Stimulated activated CD4-positive, alpha-beta T cell treated with anti-CD3 and anti-CD28 coated beads, Interleukin-12 subunit alpha, Interleukin-12 subunit beta, amount 100 ng/mL, for 24 hours (primary cell): ENCODE data around the gene RPL15.
"Not testable (repeated sequence)": the region's sequence is repeated elsewhere in the genome, so short reads cannot be mapped to it uniquely, and the experiment has no call there.

Source experiments
- DNase-seq, 2 experiments: peaks; one replicate each; pipeline ENCODE4 v3.0.0-alpha.2; 2020; ENCODE audit warnings: low read depth in 2 of 2

RPL15 gene

DNA sequence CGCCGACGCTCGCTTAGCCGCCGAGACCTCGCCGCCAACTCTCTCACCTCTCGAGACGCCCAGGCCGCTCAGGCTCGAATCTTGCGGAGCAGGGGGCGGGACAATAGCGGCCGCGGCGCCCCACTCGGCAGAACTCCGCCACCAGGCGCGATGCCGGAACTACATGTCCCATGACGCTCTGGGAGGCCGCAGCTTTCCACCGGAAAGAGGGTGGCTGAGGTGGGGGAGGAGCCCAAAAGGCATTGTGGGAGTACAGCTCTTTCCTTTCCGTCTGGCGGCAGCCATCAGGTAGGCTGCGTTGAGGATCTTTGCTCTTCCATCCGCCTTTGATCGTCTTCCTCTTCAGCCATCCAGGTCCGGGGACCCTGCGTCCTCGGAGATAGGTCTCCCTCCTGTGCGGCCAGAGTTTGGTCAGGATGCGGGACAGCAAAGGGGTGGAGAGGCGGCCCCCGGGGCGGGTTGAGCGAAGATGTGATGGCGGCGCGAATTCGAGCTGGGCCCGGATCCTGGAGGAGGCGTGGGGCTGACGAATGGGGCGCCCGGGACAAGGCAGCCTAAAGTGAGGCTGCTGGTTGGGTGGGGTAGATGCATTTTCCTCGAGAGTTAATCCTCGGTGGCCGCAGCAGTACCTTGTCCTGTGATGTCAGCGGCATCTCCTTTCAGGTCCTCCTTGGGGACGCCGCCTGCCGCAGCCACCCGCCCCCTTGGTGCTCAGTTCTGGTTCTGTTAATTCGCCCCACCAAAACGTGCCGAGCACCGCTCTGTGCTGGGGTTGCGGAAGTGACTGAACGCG is at the start of gene RPL15, which contains the start of gene NKIRAS1:
Gene RPL15, plus strand, starts transcription at position 247 of the 793 bp plus-strand sequence. CDS start 728 bp downstream, outside the sequence.
Gene NKIRAS1, minus strand, starts transcription at position 105 of the 793 bp plus-strand sequence. CDS start 6,086 bp downstream, outside the sequence.
- DNase-seq, result peak; percentile 94 to 95

DNA sequence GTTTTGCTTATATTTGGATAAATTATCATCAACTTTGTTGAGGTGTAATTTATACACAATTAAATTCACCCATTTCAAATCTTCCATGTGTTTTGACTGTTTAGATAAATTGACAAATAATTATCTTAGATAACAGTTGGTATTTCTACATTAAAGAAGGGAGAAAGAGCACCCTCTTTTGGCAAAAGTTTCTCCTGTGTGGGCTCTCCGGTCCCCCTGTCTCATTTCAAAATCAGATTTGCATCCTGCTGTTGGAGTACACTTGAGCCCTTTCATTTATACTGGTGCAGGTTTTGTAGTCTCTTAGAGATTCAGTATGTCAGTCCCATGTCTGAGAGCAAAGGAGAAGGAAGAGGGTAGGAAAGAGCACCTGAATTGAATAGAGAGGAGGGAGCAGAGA is 49.5 kb upstream of the RPL15 start:
- no peak for DNase-seq

DNA sequence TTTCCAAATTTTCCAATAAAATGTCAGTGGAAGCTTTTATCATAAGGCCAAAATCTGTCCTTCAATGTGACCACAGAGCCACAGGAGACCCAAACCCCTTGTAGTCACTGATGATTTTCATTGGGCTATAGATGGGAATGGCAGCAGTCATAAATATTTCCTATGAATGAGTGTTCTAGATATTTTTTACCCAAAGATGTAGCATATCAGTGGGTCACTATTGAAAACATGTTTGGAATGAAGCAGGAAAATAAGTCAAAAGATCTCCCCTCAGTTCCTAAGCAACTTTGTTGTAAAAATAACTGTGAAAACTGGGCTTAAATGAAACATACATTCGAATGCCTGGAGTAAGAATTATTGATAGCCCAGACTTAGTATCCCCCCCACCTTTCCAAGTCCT is 49.1 kb upstream of the RPL15 start:
- no peak for DNase-seq

DNA sequence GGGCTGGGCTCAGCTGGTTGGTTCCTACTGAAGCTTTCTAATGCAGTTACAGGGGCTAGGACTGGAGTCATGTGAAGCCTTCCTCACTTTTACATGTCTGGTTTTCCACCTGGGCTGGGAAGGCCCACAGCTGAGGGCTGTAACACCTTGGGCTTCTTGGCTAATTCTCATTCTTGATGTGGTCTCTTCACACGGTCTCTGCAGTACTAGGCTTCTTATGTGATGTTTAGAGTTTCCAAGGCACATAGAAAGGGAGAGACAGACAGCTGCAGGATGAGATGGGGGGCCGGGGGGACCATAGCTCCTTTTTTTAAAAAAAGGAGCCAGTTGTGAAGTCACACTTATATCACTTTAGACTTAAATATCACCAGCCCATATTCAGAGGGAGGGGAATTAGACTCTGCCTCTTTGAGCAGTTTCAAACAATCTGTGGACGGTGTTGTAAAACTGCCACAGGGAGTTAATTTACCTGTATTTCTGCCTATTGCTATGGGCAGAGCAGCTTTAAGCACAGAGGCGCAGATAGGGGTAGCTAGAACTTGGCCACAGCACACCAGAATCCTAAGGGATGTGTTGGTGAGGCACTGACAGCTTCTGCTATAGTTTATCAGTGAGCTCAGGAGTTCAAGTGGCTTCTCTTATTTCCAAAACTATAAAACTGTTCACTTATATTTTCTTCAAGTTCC is 46.8 kb upstream of the RPL15 start:
- DNase-seq, result no peak

DNA sequence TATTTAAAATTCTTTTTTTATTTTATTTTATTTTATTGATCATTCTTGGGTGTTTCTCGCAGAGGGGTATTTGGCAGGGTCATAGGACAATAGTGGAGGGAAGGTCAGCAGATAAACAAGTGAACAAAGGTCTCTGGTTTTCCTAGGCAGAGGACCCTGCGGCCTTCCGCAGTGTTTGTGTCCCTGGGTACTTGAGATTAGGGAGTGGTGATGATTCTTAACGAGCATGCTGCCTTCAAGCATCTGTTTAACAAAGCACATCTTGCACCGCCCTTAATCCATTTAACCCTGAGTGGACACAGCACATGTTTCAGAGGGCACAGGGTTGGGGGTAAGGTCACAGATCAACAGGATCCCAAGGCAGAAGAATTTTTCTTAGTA is 46.3 kb upstream of the RPL15 start:
- DNase-seq, result not testable (repeated sequence)

DNA sequence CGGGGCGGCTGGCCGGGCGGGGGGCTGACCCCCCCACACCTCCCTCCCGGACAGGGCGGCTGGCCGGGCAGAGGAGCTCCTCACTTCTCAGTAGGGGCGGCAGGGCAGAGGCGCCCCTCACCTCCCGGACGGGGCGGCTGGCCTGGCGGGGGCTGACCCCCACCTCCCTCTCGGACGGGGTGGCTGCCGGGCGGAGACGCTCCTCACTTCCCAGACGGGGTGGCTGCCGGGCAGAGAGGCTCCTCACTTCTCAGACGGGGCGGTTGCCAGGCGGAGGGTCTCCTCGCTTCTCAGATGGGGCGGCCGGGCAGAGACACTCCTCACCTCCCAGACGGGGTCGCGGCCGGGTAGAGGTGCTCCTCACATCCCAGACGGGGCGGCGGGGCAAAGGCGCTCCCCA is 45.6 kb upstream of the RPL15 start:
- not testable (repeated sequence) for DNase-seq

DNA sequence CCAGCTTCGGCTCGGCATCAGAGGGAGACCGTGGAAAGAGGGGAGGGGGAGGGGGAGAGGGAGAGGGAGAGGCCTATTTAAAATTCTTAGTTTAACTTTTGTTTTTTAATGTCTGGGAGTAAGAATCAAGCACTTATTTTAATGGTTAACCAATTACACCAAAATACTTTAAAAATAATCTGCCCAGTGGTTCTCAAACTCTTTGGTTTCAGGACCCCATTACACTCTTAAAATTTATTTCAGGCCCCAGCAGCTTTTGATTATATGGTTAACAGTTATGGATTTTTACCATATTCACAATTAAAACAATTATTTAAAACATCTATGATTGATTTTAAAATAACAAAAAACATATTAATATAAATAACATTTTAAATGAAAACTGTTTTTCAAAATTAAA is 44.6 kb upstream of the RPL15 start:
- no peak for DNase-seq

DNA sequence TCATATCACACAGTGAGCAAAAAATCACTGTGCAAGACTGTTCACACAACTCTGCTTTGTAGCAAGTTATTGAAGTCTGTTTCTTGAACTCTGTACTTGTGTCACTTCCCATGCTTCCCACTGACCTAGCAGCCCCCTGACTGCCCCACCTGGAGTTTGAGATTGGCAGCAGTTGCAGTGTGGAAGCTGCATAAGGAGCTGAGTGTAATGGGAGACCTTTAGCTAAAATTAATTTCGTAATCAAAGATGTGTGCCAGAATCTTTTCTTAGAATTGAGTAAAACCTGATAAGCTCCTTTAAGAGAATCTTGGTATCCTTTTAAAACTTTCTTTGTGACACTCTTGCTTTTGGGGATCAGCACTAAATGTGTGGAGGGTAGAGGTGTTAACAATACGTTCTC is 43.0 kb upstream of the RPL15 start:
- no peak for DNase-seq

DNA sequence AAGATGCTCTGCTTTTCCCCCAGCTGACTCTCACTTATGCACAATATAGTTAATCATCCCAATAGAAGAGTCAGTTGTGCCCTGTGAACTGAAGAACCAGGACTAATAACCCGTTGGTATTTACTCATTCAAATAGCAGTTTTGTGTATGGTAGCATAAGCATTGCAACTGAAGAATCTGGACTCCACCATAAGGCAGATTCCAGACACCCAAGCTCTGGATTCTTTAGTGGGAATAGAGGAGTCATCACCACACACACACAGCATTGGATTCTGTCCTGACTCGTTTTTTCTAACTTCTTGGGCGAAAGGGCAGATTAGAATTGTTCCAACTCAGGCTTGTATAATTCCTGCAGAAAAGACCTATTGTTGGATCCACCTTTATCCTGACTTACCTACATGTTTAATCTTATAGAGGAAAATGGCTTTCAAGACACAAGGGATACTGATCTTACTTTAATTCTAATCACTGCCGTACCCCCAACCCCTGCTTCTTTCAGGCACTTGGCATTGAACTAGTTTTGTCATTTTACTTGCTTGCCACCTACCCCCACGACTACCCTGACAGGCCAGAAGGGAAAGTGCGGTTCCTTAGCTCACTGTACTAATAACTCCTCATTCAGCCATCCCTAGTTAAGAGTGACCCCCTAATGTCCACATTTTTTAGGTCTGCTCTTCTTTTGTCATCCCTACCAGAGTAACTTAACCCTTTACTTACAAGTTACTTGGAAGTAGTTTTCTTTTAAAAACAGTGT is 42.4 kb upstream of the RPL15 start:
- DNase-seq, result no peak

DNA sequence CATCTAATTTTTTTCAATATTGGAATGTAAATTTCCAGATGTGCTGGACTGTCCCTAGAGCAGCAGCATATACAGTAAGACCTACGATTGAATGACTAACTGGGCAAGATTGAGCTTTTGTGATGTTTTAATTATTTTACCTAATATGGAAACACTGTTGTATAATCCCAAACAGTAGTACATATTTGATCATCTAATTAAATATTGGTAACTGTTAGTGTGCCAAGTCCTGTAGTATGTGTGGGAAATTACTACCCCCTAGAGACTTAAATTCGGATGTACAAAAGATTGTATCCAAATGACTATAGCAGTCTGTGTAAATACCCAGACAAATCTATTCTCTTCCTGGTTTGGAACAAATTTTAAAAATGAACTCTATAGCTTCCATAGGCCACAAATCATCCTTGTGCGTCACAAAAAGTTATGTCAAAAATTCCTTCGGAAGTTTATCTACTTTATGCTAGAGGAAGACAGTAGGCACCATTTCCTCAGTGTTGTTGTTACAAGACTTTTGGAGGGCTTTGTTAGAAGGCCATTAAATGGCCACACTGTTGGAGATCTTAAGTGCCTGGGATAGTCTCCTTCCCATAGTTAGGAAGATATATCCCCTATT is 41.7 kb upstream of the RPL15 start:
- no peak for DNase-seq

DNA sequence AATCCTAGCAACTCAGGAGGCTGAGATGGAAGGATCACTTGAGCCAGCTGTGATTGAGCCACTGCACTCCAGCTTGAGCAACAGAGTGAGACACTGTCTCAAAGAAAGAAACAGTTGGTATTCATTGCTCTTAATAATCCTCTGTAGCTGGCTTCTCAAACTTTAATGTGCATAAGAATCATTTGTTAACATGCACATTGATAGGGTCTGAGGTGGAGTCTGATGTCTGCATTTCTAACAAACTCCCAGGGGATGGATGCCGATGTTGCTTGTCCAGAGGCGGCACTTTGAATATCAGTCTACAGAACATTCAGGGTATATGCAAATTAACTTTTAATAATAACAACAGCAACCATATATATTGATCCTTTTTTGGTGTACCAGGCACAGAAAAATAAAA is 40.0 kb upstream of the RPL15 start:
- no peak for DNase-seq

DNA sequence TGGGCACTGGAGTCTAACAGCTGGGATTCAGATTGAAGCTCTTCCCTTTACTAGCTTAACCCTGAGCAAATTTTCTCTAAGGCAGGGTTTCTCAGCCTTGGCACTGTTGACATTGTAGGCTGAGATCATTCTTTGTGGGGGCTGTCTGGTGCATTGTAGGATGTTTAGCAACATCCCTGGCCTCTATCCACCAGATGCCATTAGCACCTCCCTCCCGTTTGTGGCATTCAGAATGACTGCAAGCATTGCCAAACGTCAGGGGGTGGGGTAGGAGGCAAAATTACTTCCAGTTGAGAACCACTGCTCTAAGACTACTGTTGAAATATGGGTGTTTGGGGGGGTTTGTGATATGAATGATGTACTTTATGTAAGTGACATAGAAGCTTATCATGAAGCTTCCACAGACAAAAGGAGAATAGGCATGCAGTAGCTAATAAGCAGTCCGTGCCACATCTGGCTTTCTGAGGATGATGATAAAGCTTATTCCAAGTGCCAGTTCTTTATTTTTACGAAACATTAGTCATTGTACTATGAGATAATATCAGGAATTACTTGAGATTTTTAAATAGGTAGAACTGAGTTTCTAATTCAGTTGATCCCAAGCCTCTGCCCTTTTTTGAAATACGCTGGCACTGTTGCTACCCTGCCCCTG is 39.5 kb upstream of the RPL15 start:
- DNase-seq, result no peak

DNA sequence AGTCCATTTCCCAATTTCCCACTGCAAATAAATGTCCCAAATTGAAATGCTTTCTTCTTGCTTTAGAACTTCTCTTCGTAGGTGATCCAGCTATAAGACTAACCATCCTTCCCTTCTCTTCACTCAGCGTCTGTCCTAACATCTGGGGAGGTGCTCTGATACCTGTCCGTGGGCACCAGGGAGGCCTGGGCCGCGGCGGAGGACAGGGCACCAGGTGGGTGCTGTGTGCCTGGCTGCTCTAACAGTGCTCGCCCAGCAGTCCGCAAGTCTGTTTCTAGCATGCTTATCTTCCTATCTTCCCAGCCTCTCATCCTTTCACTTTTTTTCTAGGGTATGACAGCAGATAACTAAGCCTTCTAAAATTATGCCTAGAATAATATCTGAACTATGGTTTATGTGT is 37.4 kb upstream of the RPL15 start:
- DNase-seq, result no peak

DNA sequence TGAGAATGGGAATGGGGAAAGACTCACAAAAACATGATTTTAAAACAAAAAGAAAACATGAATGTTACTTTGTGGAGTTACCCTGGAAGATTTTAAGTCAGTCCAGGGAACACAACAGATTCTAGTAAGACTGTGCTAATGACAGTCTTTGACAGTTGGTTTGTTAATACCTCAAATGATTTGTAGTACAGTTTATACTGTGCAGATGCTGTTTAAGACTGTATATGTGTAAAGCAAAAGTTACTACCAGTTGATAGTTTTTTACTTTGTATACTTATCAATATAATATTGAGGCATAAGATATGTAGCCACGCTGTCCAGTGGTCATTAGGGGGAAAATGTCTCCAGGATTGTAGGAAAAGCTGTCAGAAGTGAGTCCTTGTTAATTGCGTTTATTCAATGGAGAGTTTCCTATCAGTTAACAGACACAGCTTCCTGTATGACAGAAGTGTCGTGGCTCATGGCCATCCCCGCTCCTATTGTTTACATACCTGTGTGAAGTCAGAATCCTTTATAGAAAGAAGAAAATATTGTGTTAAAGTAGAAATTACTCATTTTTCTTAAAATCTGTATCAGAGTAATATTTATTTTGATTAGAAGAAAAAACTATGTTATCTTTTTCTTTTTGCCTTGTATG is 36.1 kb upstream of the RPL15 start:
- no peak for DNase-seq

DNA sequence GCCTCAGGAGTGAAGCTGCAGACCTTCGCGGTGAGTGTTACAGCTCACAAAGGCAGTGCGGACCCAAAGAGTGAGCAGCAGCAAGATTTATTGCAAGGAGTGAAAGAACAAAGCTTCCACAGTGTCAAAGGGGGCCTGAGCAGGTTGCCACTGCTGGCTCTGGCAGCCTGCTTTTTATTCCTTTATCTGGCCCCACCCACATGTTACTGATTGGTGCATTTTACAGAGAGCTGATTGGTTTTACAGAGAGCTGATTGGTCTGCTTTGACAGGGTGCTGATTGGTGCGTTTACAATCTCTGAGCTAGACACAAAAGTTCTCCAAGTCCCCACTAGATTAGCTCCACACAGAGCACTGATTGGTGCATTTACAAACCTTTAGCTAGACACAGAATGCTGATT is 34.9 kb upstream of the RPL15 start:
- not testable (repeated sequence) for DNase-seq

DNA sequence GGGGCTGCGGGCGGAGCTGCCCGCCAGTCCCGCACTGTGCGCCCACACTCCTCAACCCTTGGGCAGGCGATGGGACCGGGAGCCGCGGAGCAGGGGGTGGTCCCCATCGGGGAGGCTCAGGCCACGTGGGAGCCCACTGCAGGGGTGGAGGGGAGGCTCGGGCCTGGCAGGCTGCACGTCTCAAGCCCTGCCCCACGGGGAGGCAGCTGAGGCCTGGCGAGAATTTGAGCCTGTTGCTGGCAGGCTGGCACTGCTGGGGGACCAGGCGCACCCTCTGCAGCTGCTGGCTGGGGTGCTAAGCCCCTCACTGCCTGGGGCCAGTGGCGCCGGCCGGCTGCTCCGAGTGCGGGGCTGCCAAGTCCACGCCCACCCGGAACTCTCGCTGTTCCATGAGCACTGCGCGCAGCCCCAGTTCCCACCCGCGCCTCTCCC is 34.4 kb upstream of the RPL15 start:
- no peak for DNase-seq

DNA sequence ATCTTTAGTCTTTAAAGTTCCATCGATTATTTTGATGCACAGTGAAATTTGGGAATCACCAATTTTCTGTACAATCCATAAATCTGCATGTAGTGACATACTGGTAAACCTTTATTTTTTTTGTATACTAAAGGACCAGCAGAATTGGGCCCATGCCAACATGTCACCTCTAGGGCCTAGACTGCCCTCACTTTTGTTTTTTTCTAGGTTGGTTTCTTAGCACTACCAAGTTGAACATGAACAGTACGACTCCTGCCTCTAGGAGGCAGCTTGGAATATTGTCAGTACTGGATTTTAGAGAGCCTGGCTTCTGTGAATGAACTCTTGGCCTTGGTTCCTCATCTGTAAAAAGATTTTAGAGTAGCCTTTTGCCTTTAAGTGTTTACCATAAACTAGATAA is 32.5 kb upstream of the RPL15 start:
- DNase-seq, result no peak

DNA sequence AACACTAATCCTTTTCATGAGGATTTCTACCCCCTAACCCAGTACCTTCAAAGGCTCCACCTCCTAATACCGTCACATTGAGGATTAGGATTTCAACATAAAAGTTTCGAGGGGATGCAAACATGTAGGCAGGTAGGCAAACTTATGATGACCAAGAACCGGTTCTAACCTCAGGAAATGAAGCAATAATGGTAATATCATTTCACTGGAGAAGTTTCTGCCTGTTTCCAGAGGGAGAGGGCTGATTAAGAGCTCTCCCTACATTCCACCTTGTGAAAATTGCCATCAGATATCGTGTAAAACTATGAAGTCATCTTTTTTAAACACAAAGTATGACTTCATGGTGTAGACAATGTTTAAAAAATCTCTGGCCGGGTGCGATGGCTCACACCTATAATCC is 31.7 kb upstream of the RPL15 start:
- no peak for DNase-seq

DNA sequence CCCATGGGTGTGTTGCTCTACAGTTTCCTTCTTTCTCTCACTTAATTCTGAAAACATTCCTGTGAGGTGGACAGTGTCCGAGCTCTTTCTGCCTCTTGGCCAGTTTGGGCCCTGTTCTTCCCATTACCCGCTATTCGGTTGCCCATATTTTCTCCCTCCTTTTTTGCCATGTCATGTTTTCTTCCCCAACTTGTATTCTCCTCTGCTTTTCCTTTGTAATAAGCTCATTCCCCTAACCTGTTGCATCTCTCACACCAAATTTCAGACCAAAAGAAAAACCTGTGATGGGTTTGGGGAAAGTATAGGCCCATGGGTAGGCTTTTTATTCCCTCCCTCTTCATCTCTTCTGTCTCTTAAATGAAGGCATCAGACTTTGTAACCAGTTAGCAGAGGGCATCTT is 30.6 kb upstream of the RPL15 start:
- no peak for DNase-seq

DNA sequence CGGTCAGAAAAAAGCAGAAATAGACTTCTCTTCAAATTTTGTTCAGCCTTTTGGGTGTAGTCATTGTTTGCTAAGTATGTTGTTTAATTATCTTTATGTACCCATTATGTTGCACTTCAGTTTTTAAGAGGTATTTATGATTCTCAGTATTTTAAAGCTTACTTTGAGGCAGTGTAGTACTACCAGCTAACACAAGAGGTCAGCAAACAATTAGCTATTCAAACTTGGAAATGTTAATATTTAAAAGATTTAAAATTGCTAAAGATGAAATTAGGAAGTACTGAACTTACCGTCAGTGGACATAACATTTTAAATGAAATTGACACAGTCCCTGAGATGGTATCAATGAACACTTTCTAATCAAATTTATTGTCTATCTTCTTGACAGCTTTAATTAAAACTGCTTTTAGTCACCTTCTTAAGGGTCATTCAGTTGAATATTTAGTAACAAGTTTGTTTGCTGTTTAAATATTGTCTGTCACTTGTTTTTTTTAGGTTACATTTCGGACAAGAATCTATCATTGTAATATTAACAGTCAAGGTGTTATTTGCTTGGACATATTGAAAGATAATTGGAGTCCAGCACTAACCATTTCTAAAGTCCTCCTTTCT is 28.2 kb upstream of the RPL15 start:
- DNase-seq, result no peak

DNA sequence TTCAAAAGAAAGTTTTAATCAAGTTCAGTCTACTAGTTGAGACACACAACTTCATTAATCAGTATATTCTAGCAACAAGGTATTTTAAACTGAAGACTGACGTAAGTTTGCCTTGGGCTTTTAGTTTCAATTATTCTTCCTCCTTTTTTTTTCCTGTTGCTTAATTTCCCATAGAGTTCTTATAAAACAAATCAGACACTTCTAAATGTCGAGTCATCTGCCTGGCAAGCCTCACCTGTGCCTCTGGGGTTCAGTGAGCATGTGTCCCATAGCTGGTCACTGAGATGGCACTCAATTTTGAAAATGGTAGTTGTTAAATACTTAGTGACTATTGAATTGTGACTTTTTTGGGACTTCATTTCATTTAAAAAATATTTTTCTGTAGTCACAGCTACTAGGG is 27.5 kb upstream of the RPL15 start:
- no peak for DNase-seq
